GM23248 (cell line): ENCODE measurements around the gene BAZ1B. TPM values are rescaled to one million over a fixed set of nuclear protein-coding genes. Genes with fewer than 3 reads are reported as not detected.

Experiments
- DNase-seq: peaks from one replicate; pipeline ENCODE4 v3.0.0-alpha.2; 2015
- H2AFZ ChIP-seq: fragments of 200-600 bp; sonication (generic); 2 replicates; pipeline ENCODE4 v1.6.1; 2016; ENCODE audit warnings: antibody characterized with exemption
- H3F3A ChIP-seq: fragments of 200-600 bp; sonication (generic); 2 replicates; pipeline ENCODE4 v1.6.1; 2016; ENCODE audit warnings: mild to moderate bottlenecking, antibody characterized with exemption, mixed run types; ENCODE audit not compliant: insufficient read depth
- H3K27ac ChIP-seq: fragments of 200-600 bp; sonication (generic); 2 replicates; pipeline ENCODE4 v1.5.1; 2016; ENCODE audit warnings: mild to moderate bottlenecking
- H3K27me3 ChIP-seq: fragments of 200-600 bp; sonication (generic); replicated peaks from 2 replicates; pipeline ENCODE4 v1.6.1; 2016; ENCODE audit warnings: mild to moderate bottlenecking; ENCODE audit not compliant: insufficient read depth
- H3K36me3 ChIP-seq: fragments of 200-600 bp; sonication (generic); 2 replicates; pipeline ENCODE4 v1.6.1; 2016; ENCODE audit warnings: low read depth, mild to moderate bottlenecking
- H3K4me1 ChIP-seq: fragments of 200-600 bp; sonication (generic); 2 replicates; pipeline ENCODE4 v1.6.1; 2016; ENCODE audit warnings: mild to moderate bottlenecking; ENCODE audit not compliant: insufficient read depth
- H3K4me2 ChIP-seq: fragments of 200-600 bp; sonication (generic); one replicate; pipeline ENCODE4 v1.6.1; 2016; ENCODE audit warnings: mild to moderate bottlenecking; ENCODE audit not compliant: unreplicated experiment
- H3K4me3 ChIP-seq: fragments of 200-600 bp; sonication (generic); 2 replicates; pipeline ENCODE4 v1.5.1; 2016; ENCODE audit warnings: mild to moderate bottlenecking
- H3K79me2 ChIP-seq: fragments of 200-600 bp; sonication (generic); 2 replicates; pipeline ENCODE4 v1.6.1; 2016; ENCODE audit warnings: mild to moderate bottlenecking; ENCODE audit not compliant: insufficient read depth
- H3K9ac ChIP-seq: fragments of 200-600 bp; sonication (generic); 2 replicates; pipeline ENCODE4 v1.6.1; 2016; ENCODE audit warnings: mild to moderate bottlenecking
- H3K9me2 ChIP-seq: fragments of 200-600 bp; sonication (generic); 2 replicates; pipeline ENCODE4 v1.6.1; 2016; ENCODE audit warnings: mixed run types, mild to moderate bottlenecking, moderate library complexity; ENCODE audit not compliant: insufficient read depth
- H3K9me3 ChIP-seq: fragments of 200-600 bp; sonication (generic); one replicate; pipeline ENCODE4 v1.6.1; 2017; ENCODE audit warnings: low read depth
- H4K20me1 ChIP-seq: fragments of 200-600 bp; sonication (generic); 2 replicates; pipeline ENCODE4 v1.6.0; 2016; ENCODE audit not compliant: insufficient read depth
- EZH2 ChIP-seq: fragments of 200-600 bp; sonication (generic); IDR thresholded peaks from 2 replicates; pipeline ENCODE4 v1.6.1; 2018; ENCODE audit warnings: antibody characterized with exemption, mild to moderate bottlenecking; ENCODE audit not compliant: insufficient read depth, poor library complexity, severe bottlenecking
- EZH2phosphoT487 ChIP-seq: fragments of 200-600 bp; sonication (generic); IDR thresholded peaks from 2 replicates; pipeline ENCODE4 v1.6.1; 2018; ENCODE audit warnings: antibody characterized with exemption, moderate library complexity, mild to moderate bottlenecking, low read depth; ENCODE audit not compliant: insufficient read depth
- WGBS, 2 experiments: methylation state at CpG; one replicate each; pipeline ENCODE4 v1.1.6; 2015 to 2017; ENCODE audit warnings: low lambda C conversion rate in 2 of 2, low coverage in 1 of 2; ENCODE audit errors: missing lambda C conversion rate in 2 of 2; 5-methylcytosine and 5-hydroxymethylcytosine counted together
- in situ Hi-C: fragments of 300-500 bp; cut with MboI; formaldehyde crosslinking; loops from 2 replicates; pipeline ENCODE4 v1.15.0; 2020
- polyA plus RNA-seq: library from polyadenylated mRNA; unstranded; fragments of >200 nt; fragmentation: Nextera tagmentation; extraction: Ambion mirVana; gene quantifications from 2 replicates; pipeline ENCODE4 v1.2.1, GENCODE V29; 2016
- small RNA-seq: library from RNA; depleted of rRNA; stranded (forward); fragments of <200 nt; gene quantifications from one replicate; pipeline ENCODE3, GENCODE V24; 2014; ENCODE audit warnings: low read depth, low replicate concordance
- total RNA-seq: library from RNA; depleted of rRNA; stranded (reverse); fragments of >200 nt; shearing (Covaris generic); gene quantifications from 2 replicates; pipeline ENCODE4 v1.2.3, GENCODE V29; 2014; rRNA removed

BAZ1B gene
- total and polyA plus RNA-seq, 2 experiments from 2014 or later, result 24.0 to 41.8 TPM

- no peaks in the 10 kb centered on the region for H3K36me3 ChIP-seq
- H3K27ac ChIP-seq, result no peak overlapping the region
- H3F3A ChIP-seq, result no peaks in the 10 kb centered on the region
- no peaks in the 10 kb centered on the region for H3K4me1 ChIP-seq
- no peaks in the 10 kb centered on the region for H4K20me1 ChIP-seq
- no peaks in the 10 kb centered on the region for H3K27me3 ChIP-seq
- H3K9me2 ChIP-seq, result no peaks in the 10 kb centered on the region
- DNase-seq, result no peak
- no peak overlapping the region for H3K4me2 ChIP-seq
- in situ Hi-C loops, result loop anchor here (10.0 kb wide), 1 partner anchor 57 kb away; no protein-coding TSS in a partner anchor
- H3K79me2 ChIP-seq, result no peaks in the 10 kb centered on the region
- TF ChIP-seq EZH2phosphoT487 (no peak), EZH2 (no peak)
- H3K9me3 ChIP-seq, result no peaks in the 10 kb centered on the region
- H3K9ac ChIP-seq, result no peak overlapping the region
- H2AFZ ChIP-seq, result no peak overlapping the region
- whole genome bisulfite sequencing, 2 experiments, result 25 to 27% methylated on average over 10 to 14 of the region's 14 CpGs
- H3K4me3 ChIP-seq, result no peak overlapping the region
Observed at GRCh38 chr7:73397521-73398281, 124.4 kb downstream of the BAZ1B start.

GRCh38 chr7:73395538-73396503, 126.3 kb downstream of the BAZ1B start:
- no peak overlapping the region for H3K4me3 ChIP-seq
- H3K4me1 ChIP-seq, result no peaks in the 10 kb centered on the region
- H3K79me2 ChIP-seq, result no peaks in the 10 kb centered on the region
- no peak overlapping the region for H3K9ac ChIP-seq
- H3K27ac ChIP-seq, result no peak overlapping the region
- in situ Hi-C loops, result loop anchor here (10.0 kb wide), 1 partner anchor 59 kb away; no protein-coding TSS in a partner anchor
- H3K4me2 ChIP-seq, result no peak overlapping the region
- DNase-seq, result no peak
- no peaks in the 10 kb centered on the region; the same call in 1 of the 2 replicates for H3K27me3 ChIP-seq
- 44% methylated on average over 21 of the region's 21 CpGs for WGBS, 2 experiments
- no peaks in the 10 kb centered on the region for H4K20me1 ChIP-seq
- TF ChIP-seq EZH2, result no peak
- TF ChIP-seq EZH2phosphoT487, result no peak
- H2AFZ ChIP-seq, result no peak overlapping the region
- H3K9me2 ChIP-seq, result no peaks in the 10 kb centered on the region
- H3K36me3 ChIP-seq, result no peaks in the 10 kb centered on the region
- no peaks in the 10 kb centered on the region for H3K9me3 ChIP-seq
- no peaks in the 10 kb centered on the region for H3F3A ChIP-seq

- Histone ChIP-seq H3K36me3 (no peaks in the 10 kb centered on the region), H3K4me2 (no peak overlapping the region), H3F3A (no peaks in the 10 kb centered on the region), H3K79me2 (no peaks in the 10 kb centered on the region), H3K9me3 (no peaks in the 10 kb centered on the region), H3K9ac (no peak overlapping the region), H3K27ac (no peak overlapping the region), H3K4me3 (no peak overlapping the region), H4K20me1 (no peaks in the 10 kb centered on the region), H3K27me3 (no peaks in the 10 kb centered on the region; the same call in 1 of the 2 replicates), H2AFZ (no peak overlapping the region), H3K9me2 (no peaks in the 10 kb centered on the region), H3K4me1 (no peaks in the 10 kb centered on the region)
- 24 to 33% methylated on average over 3 of the region's 3 CpGs for WGBS, 2 experiments
- in situ Hi-C loops, result loop anchor here (5.0 to 10.0 kb wide), 2 partner anchors 52 to 60 kb away; no protein-coding TSS in a partner anchor
- DNase-seq, result no peak
- no peak for TF ChIP-seq EZH2
- TF ChIP-seq EZH2phosphoT487, result no peak
Observed at GRCh38 chr7:73394422-73394821, 127.7 kb downstream of the BAZ1B start.

- no peak for DNase-seq
- Histone ChIP-seq H3K4me3 (no peak overlapping the region), H3K4me2 (no peak overlapping the region), H3F3A (no peaks in the 10 kb centered on the region), H3K27ac (no peak overlapping the region), H3K27me3 (no peaks in the 10 kb centered on the region; the same call in 1 of the 2 replicates), H3K4me1 (no peaks in the 10 kb centered on the region), H3K36me3 (no peaks in the 10 kb centered on the region), H3K9me2 (no peaks in the 10 kb centered on the region), H4K20me1 (no peaks in the 10 kb centered on the region), H2AFZ (no peak overlapping the region), H3K9me3 (peaks cover 9% of the 10 kb centered on the region), H3K9ac (no peak overlapping the region), H3K79me2 (no peaks in the 10 kb centered on the region)
- in situ Hi-C loops, result loop anchor here (5.0 to 10.0 kb wide), 2 partner anchors 49 to 63 kb away; no protein-coding TSS in a partner anchor
- no peak for TF ChIP-seq EZH2
- TF ChIP-seq EZH2phosphoT487, result no peak
- WGBS, 2 experiments, result 51 to 57% methylated on average over 2 of the region's 2 CpGs
Observed at GRCh38 chr7:73391396-73391795, 130.7 kb downstream of the BAZ1B start.

Small RNA genes lying within 50 kb of the gene (small RNA-seq; reads per million reads assigned to genes)
- not detected for gene RF00019
- gene RNU6-1198P, result not detected

Other genes with a start within 250 kb of the BAZ1B start
- 15.3 and 25.5 TPM in 2 replicates for gene NSUN5, start 213.5 kb downstream of the BAZ1B start, total RNA-seq
- 21.1 and 23.4 TPM in 2 replicates for gene NSUN5, start 213.5 kb downstream of the BAZ1B start, polyA plus RNA-seq
- gene TRIM50, start 194.2 kb downstream of the BAZ1B start, total RNA-seq, result not detected in 2 replicates
- not detected in 2 replicates for gene TRIM50, start 194.2 kb downstream of the BAZ1B start, polyA plus RNA-seq
- not detected in 2 replicates for gene FKBP6, start 194.1 kb downstream of the BAZ1B start, total RNA-seq
- not detected in 2 replicates for gene FKBP6, start 194.1 kb downstream of the BAZ1B start, polyA plus RNA-seq
- 0.32 TPM in 1 of 2 replicates, not detected in the other for gene FZD9, start 88.5 kb downstream of the BAZ1B start, total RNA-seq
- 0.13 and 0.38 TPM in 2 replicates for gene FZD9, start 88.5 kb downstream of the BAZ1B start, polyA plus RNA-seq
- 23.3 and 24.8 TPM in 2 replicates for gene BCL7B, start 35.4 kb upstream of the BAZ1B start, total RNA-seq
- gene BCL7B, start 35.4 kb upstream of the BAZ1B start, polyA plus RNA-seq, result 71.8 and 72.6 TPM in 2 replicates
- 72.1 and 101 TPM in 2 replicates for gene TBL2, start 56.3 kb upstream of the BAZ1B start, total RNA-seq
- gene TBL2, start 56.3 kb upstream of the BAZ1B start, polyA plus RNA-seq, result 69.7 and 78.0 TPM in 2 replicates
- gene MLXIPL, start 102.2 kb upstream of the BAZ1B start, total RNA-seq, result not detected in 2 replicates
- not detected in 2 replicates for gene MLXIPL, start 102.2 kb upstream of the BAZ1B start, polyA plus RNA-seq
- 3.5 and 5.9 TPM in 2 replicates for gene VPS37D, start 145.5 kb upstream of the BAZ1B start, total RNA-seq
- 1.2 and 1.3 TPM in 2 replicates for gene VPS37D, start 145.5 kb upstream of the BAZ1B start, polyA plus RNA-seq
- gene DNAJC30, start 161.2 kb upstream of the BAZ1B start, total RNA-seq, result 5.2 and 5.7 TPM in 2 replicates
- gene DNAJC30, start 161.2 kb upstream of the BAZ1B start, polyA plus RNA-seq, result 12.7 and 14.3 TPM in 2 replicates
- gene BUD23, start 161.3 kb upstream of the BAZ1B start, total RNA-seq, result 36.2 and 48.2 TPM in 2 replicates
- gene BUD23, start 161.3 kb upstream of the BAZ1B start, polyA plus RNA-seq, result 95.1 and 98.5 TPM in 2 replicates
- 10.9 and 20.6 TPM in 2 replicates for gene STX1A, start 197.4 kb upstream of the BAZ1B start, total RNA-seq
- 10.1 and 12.0 TPM in 2 replicates for gene STX1A, start 197.4 kb upstream of the BAZ1B start, polyA plus RNA-seq
- 8.9 and 20.8 TPM in 2 replicates for gene ABHD11, start 216.5 kb upstream of the BAZ1B start, total RNA-seq
- gene ABHD11, start 216.5 kb upstream of the BAZ1B start, polyA plus RNA-seq, result 17.6 and 18.1 TPM in 2 replicates
- not detected in 2 replicates for gene CLDN3, start 248.0 kb upstream of the BAZ1B start, total RNA-seq
- not detected in 2 replicates for gene CLDN3, start 248.0 kb upstream of the BAZ1B start, polyA plus RNA-seq